IPS-NIHi7 (cell line): ENCODE measurements around the gene RCN2.

Source experiments
- DNase-seq: peaks from one replicate; pipeline ENCODE4 v3.0.0; 2012; ENCODE audit warnings: mixed read lengths; ENCODE audit errors: extremely low spot score

Gene RCN2

GRCh38 chr15:76973906-76974305, 42.4 kb downstream of the RCN2 start:
- DNase-seq = no peak

GRCh38 chr15:76974456-76975036, 43.0 kb downstream of the RCN2 start:
- no peak for DNase-seq

- DNase-seq = no peak
Measured at GRCh38 chr15:76976141-76976540, 44.6 kb downstream of the RCN2 start.

- no peak for DNase-seq
Measured at GRCh38 chr15:76976572-76977270, 45.2 kb downstream of the RCN2 start.

- no peak for DNase-seq
Measured at GRCh38 chr15:76978522-76979330, 47.2 kb downstream of the RCN2 start.

GRCh38 chr15:76979331-76979925, 47.9 kb downstream of the RCN2 start:
- no peak for DNase-seq

- no peak for DNase-seq
Measured at GRCh38 chr15:76979996-76980520, 48.5 kb downstream of the RCN2 start.

GRCh38 chr15:76982356-76982755, 50.8 kb downstream of the RCN2 start:
- no peak for DNase-seq

GRCh38 chr15:76982756-76983155, 51.2 kb downstream of the RCN2 start:
- no peak for DNase-seq

- no peak for DNase-seq
Measured at GRCh38 chr15:76983590-76984375, 52.2 kb downstream of the RCN2 start.

GRCh38 chr15:76986743-76987142, 55.2 kb downstream of the RCN2 start:
- DNase-seq = no peak

GRCh38 chr15:76987276-76987675, 55.7 kb downstream of the RCN2 start:
- DNase-seq = no peak

- DNase-seq = no peak
Measured at GRCh38 chr15:76987896-76988860, 56.6 kb downstream of the RCN2 start.

- DNase-seq = no peak
Measured at GRCh38 chr15:76988867-76989780, 57.6 kb downstream of the RCN2 start.

GRCh38 chr15:76991048-76991447, 59.5 kb downstream of the RCN2 start:
- no peak for DNase-seq

- DNase-seq = no peak
Measured at GRCh38 chr15:76991741-76992645, 60.4 kb downstream of the RCN2 start.

GRCh38 chr15:76993114-76993725, 61.7 kb downstream of the RCN2 start:
- DNase-seq = no peak

GRCh38 chr15:76994001-76994400, 62.5 kb downstream of the RCN2 start:
- no peak for DNase-seq
